Measurements from ENCODE around the gene CLEC4C.

CLEC4C gene

GRCh38 chr12:7729746-7730145 is 17.4 kb downstream of the CLEC4C start:
- no peaks in the 10 kb centered on the region for H3K9me3 Mint-ChIP-seq
- H3K36me3 Mint-ChIP-seq (ENCODE audit: low read depth) = no peaks in the 10 kb centered on the region
- no peak for TF ChIP-seq CTCF (IDR thresholded peaks at IDR 0.05; ENCODE audit: unreplicated experiment in 3 of 3)
- H3K27ac Mint-ChIP-seq = no peak overlapping the region
- no peaks in the 10 kb centered on the region for H3K27me3 Mint-ChIP-seq (ENCODE audit: low read depth)
- peaks cover 19% of the 10 kb centered on the region for H3K4me1 Mint-ChIP-seq
- H3K4me3 Mint-ChIP-seq = no peak overlapping the region

- no peak overlapping the region for H3K27ac Mint-ChIP-seq
- TF ChIP-seq CTCF (IDR thresholded peaks at IDR 0.05; ENCODE audit: unreplicated experiment in 3 of 3) = no peak
- no peak overlapping the region for H3K4me3 Mint-ChIP-seq
- no peaks in the 10 kb centered on the region for H3K4me1 Mint-ChIP-seq
- H3K36me3 Mint-ChIP-seq (ENCODE audit: low read depth) = no peaks in the 10 kb centered on the region
- H3K27me3 Mint-ChIP-seq (ENCODE audit: low read depth) = no peaks in the 10 kb centered on the region
- no peaks in the 10 kb centered on the region for H3K9me3 Mint-ChIP-seq
Observed at GRCh38 chr12:7723926-7724325, 23.2 kb downstream of the CLEC4C start.

GRCh38 chr12:7719946-7720730 is 27.0 kb downstream of the CLEC4C start:
- Mint-ChIP-seq H3K4me3 (no peak overlapping the region), H3K36me3 (ENCODE audit: low read depth) (no peaks in the 10 kb centered on the region), H3K4me1 (no peaks in the 10 kb centered on the region), H3K9me3 (no peaks in the 10 kb centered on the region), H3K27ac (no peak overlapping the region), H3K27me3 (ENCODE audit: low read depth) (no peaks in the 10 kb centered on the region)
- no peak for TF ChIP-seq CTCF (IDR thresholded peaks at IDR 0.05; ENCODE audit: unreplicated experiment in 3 of 3)

DNA sequence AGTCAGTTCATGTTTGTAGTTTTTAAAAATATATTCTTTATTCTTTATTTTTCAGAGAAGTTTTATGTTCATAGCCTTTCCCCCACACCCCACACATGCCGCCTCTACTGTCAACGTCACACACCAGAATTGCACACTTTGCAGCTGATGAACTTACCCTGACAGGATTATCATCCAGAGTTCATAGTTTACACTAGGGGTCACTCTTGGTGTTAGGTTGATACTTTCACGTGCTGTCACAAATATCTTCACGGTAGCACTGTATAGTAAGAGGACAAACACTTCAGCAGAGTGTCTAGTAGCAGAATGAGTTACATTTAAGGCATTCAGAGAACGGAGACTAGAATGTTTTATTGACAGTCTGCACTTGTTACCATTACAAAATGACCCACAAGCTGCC is 30.8 kb downstream of the CLEC4C start:
- Mint-ChIP-seq H3K36me3 (ENCODE audit: low read depth) (no peaks in the 10 kb centered on the region), H3K4me3 (no peak overlapping the region), H3K4me1 (no peaks in the 10 kb centered on the region), H3K27ac (no peak overlapping the region), H3K27me3 (ENCODE audit: low read depth) (no peaks in the 10 kb centered on the region), H3K9me3 (no peaks in the 10 kb centered on the region)
- no peak for TF ChIP-seq CTCF (IDR thresholded peaks at IDR 0.05; ENCODE audit: unreplicated experiment in 3 of 3)

GRCh38 chr12:7712841-7713442 is 34.2 kb downstream of the CLEC4C start:
- TF ChIP-seq CTCF (IDR thresholded peaks at IDR 0.05; ENCODE audit: unreplicated experiment in 3 of 3) = no peak
- H3K4me3 Mint-ChIP-seq = no peak overlapping the region
- H3K9me3 Mint-ChIP-seq = no peaks in the 10 kb centered on the region
- H3K27ac Mint-ChIP-seq = no peak overlapping the region
- no peaks in the 10 kb centered on the region for H3K36me3 Mint-ChIP-seq (ENCODE audit: low read depth)
- H3K27me3 Mint-ChIP-seq (ENCODE audit: low read depth) = no peaks in the 10 kb centered on the region
- H3K4me1 Mint-ChIP-seq = no peaks in the 10 kb centered on the region

DNA sequence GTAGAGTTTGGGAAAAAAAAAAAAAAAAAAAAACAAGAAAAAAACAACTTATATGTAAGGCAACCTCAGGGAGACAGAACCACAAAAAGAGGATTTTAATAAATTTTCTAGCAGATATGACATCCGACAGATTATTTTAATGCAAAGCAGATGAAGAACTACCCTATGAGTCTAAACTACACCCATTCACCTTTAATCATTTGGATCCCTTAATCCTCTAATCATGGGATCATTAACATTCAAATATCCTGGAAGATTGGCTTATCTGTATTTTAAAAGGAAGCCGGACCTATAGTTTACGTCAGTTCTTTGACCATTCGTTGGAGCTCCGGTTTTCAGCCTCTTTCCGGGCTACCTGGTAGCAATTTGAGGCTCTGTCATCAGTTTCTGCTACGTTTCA is 36.0 kb downstream of the CLEC4C start, which contains the start of gene DPPA3:
TSS of gene DPPA3 (plus strand) at position 301 of the 400 bp plus-strand sequence. CDS start 138 bp downstream, outside the sequence.
- Mint-ChIP-seq H3K27me3 (ENCODE audit: low read depth) (no peaks in the 10 kb centered on the region), H3K4me3 (no peak within 1 kb of the TSS), H3K36me3 (ENCODE audit: low read depth) (no peaks in the 10 kb centered on the region), H3K27ac (no peak within 1 kb of the TSS), H3K9me3 (no peaks in the 10 kb centered on the region), H3K4me1 (no peaks in the 10 kb centered on the region)
- TF ChIP-seq CTCF (IDR thresholded peaks at IDR 0.05; ENCODE audit: unreplicated experiment in 3 of 3) = no peak

Data from nephron (organoid).